Measurements from ENCODE around the gene ARHGAP8.

The ARHGAP8 gene

DNA sequence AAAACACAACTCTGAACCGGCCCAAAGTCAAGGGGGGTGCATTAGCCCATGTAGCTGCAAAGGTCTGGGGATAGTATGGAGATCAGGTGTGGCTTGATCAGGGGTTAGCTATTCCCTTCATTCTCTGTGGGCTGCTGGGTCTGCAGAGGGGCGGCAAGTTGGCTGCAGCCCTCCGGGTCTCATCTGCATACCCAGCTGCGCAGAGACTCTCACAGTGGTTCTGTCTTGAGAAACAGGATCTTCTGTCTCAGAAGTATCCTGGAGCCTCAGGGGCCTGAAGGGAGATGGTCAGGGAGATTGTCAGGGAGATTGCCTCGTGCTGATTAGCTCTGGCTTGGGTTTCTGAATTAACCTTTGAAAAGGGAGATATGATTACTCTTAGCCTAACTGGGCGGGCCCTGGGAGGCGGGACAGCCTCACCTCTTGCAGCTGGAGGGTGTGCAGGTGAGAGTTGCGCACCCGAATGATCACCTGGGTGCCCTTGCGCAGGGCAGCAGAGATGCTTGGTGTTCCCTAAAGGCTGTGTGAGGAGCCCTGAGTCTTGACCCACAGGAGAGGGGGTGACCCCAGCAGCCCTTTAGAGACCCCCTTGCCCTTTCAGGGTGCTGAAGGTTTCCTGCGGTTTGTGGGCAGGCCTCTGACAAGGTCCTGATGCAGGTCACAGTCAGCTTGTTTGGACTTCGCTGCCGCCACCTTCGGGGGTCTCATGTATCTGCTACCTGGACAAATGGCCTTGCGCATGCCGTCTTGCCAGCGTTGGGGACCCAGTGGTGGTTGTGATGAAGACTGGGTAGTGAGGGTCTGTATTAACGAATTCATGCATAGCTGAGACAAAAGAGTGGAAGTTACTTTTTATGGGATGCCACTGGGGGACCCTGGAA lies 7.3 kb downstream of the ARHGAP8 start:
- no peak overlapping the region for H3K27ac ChIP-seq
- no peak overlapping the region for H3K4me3 ChIP-seq
- TF ChIP-seq, protein P1, sequence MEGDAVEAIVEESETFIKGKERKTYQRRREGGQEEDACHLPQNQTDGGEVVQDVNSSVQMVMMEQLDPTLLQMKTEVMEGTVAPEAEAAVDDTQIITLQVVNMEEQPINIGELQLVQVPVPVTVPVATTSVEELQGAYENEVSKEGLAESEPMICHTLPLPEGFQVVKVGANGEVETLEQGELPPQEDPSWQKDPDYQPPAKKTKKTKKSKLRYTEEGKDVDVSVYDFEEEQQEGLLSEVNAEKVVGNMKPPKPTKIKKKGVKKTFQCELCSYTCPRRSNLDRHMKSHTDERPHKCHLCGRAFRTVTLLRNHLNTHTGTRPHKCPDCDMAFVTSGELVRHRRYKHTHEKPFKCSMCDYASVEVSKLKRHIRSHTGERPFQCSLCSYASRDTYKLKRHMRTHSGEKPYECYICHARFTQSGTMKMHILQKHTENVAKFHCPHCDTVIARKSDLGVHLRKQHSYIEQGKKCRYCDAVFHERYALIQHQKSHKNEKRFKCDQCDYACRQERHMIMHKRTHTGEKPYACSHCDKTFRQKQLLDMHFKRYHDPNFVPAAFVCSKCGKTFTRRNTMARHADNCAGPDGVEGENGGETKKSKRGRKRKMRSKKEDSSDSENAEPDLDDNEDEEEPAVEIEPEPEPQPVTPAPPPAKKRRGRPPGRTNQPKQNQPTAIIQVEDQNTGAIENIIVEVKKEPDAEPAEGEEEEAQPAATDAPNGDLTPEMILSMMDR (IDR thresholded peaks at IDR 0.05), result no peak
- DNase-seq (ENCODE audit: low spot score), result no peak

DNA sequence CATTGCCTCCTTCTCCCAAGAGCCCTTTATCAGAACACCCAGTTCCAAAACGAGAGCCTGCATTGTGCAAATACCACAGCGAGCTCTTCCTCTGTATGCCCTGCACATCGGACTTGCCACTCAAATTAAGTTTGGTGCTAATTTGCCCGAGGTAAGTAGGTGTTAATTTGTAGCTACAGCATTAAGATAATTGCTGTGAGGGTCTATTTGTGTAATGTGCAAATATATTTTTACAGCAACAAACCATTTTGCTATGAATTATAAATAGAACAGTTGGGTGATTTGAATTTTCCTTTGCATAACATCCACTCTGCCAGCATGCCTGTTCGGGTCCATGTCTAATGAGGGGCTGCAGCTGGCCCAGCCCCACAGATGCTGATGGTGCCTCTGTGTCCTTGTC lies 8.1 kb downstream of the ARHGAP8 start:
- DNase-seq (ENCODE audit: low spot score), result no peak

DNA sequence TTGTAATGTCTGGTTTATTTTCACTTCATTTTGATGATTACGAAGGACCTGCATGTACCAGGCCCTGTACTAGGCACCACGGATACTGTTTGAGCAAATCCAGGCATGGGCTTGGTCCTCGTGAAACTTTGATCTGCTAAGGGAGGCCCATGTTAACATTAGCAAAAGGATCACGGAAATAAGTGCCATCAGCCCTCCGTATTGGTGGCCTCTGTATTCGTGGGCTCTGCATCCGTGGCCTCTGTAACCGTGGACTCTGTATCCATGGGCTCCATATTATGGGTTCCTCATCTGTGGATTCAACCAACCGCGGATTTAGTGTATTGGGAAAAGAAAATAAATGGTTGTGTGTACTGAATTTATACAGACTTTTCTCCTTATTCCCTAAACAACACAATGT lies 8.7 kb downstream of the ARHGAP8 start:
- DNase-seq (ENCODE audit: low spot score), result no peak
- Histone ChIP-seq H3K27ac (no peak overlapping the region), H3K4me3 (no peak overlapping the region)
- TF ChIP-seq, protein P1 (IDR thresholded peaks at IDR 0.05), result no peak

More for the DNA sequence above, 8.1 kb downstream of the ARHGAP8 start:
- Histone ChIP-seq H3K4me3 (no peak overlapping the region), H3K27ac (no peak overlapping the region)
- TF ChIP-seq, protein P1 (IDR thresholded peaks at IDR 0.05), result no peak

DNA sequence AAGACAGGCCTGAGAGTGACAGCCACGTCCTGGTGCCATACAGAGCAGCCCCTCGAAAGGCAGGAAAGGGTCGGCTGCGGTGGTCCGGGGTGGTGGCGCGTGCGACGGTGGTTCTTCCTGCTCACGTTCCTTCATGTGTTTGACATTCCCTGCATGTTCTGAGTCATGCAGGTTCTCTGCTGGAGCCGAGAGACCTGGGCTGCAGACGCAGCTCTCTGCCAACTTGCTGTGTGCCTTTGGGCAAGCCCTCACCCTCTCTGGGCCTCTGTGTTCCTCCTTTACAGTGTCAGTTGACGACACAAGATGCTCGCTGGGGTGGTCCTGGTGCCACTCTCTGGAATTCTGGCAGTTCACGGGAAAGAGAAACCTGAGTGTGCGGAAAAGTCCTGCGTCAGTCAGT lies 12.0 kb downstream of the ARHGAP8 start:
- no peak for DNase-seq (ENCODE audit: low spot score)
- no peak overlapping the region for H3K4me3 ChIP-seq
- TF ChIP-seq, protein P1 (IDR thresholded peaks at IDR 0.05), result no peak
- no peak overlapping the region for H3K27ac ChIP-seq

DNA sequence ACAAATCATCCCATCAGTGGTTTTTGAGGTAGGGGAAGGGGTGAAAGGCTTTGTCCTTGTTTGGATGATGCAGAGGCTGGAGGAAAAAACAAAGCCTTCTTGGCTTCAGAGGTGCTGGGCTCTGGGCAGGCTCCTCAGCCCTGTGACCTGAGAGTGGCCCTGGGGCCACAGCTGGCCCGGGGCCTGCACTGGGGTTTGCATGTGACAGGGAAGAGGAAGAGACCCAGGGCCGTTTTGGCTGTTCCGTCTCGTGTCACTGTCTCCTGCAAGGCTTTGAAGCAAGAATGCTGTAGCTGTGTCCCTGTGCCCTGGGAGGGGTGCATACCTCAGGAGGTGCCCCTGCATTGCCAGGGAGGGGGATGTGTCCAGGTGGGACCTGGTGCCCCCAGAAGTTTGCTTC lies 12.6 kb downstream of the ARHGAP8 start:
- H3K27ac ChIP-seq, result no peak overlapping the region
- no peak for DNase-seq (ENCODE audit: low spot score)

DNA sequence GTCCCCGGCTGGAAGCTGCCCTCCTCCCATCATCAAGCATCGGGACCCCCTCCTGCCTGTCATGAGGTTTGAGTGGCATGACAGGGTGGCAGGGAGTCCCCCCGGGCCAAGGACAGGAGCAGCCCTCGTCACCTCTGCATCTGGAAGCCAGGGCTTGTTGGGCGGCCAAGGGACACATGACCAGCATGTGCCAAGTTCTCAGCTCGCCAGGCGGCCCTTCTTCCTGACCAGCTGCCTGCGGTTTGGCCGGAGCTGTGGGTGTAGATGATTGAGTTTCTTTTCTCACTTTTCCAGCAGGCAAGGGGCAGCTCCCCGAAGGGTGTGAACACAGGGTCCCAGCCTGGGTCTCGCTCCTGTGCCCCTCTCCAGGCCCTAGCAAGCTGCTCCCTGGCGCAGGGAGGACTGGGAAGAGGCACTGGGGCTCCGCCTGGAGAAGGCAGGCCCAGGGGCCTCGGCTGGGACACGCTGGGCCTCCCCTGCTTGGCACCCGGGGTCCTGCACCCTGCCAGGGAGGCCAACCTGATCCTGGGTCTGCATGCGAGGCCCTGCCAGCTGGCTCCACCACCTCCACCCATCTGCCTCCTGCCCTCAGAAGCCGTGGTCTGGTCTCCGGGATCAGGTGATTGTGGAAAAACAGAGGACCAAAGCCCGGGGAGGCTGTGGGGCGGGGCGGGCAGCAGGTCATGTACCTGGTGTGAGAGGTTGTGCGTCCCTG lies 13.4 kb downstream of the ARHGAP8 start:
- no peak overlapping the region for H3K27ac ChIP-seq
- DNase-seq (ENCODE audit: low spot score), result no peak
- H3K4me3 ChIP-seq, result no peak overlapping the region
- TF ChIP-seq, protein P1 (IDR thresholded peaks at IDR 0.05), result no peak

More for the DNA sequence above, 12.6 kb downstream of the ARHGAP8 start:
- TF ChIP-seq, protein P1 (IDR thresholded peaks at IDR 0.05), result no peak
- H3K4me3 ChIP-seq, result no peak overlapping the region

Measured in coronary artery (tissue), 2 donors.